AG08396 (cell line): ENCODE measurements around the gene MAP3K6.
"Not testable (repeated sequence)": the region's sequence is repeated elsewhere in the genome, so short reads cannot be mapped to it uniquely, and the experiment has no call there.

Experiments used
- DNase-seq: peaks from one replicate; pipeline ENCODE4 v3.0.0; 2012; ENCODE audit warnings: low spot score, mixed read lengths

MAP3K6 gene

DNA sequence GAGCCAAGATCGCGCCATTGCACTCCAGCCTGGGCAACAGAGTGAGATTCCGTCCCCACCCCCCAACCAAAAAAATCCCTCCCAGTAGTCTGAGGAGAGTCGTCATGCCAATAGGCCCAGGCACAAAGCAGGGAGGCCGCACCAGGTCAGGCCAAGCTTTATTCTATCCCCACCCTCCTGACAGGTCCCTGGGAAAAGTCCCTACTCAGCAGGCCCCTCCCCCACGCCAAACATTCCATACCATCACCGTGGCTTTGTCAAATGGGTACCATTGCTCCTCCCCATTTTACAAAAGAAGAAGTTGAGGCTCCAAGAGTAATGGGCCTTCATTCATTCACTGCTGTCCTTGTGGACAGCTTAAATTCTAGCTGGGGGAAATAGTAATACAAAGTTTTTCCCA is 31.0 kb upstream of the MAP3K6 start:
- no peak for DNase-seq

DNA sequence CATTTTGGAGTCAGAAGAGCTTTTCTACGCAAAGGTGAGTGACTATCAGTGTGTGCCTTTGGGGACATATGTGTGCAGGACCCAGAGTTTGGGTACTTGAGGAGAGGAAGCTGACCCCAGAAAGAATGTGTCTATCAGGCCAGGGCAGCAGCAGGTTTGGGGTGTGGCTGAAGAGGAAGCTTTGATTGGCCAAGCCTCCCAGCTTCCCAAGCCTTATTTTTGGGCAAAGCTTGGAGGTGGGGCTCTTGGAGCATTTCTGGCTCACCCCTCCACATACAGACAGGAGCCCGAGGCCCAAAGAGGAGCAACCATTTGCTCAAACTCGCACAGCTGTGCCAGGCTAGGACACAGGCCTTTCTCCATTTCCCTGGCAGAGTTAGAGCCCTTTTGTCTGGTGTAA is 30.3 kb upstream of the MAP3K6 start:
- DNase-seq: peak; percentile 6

DNA sequence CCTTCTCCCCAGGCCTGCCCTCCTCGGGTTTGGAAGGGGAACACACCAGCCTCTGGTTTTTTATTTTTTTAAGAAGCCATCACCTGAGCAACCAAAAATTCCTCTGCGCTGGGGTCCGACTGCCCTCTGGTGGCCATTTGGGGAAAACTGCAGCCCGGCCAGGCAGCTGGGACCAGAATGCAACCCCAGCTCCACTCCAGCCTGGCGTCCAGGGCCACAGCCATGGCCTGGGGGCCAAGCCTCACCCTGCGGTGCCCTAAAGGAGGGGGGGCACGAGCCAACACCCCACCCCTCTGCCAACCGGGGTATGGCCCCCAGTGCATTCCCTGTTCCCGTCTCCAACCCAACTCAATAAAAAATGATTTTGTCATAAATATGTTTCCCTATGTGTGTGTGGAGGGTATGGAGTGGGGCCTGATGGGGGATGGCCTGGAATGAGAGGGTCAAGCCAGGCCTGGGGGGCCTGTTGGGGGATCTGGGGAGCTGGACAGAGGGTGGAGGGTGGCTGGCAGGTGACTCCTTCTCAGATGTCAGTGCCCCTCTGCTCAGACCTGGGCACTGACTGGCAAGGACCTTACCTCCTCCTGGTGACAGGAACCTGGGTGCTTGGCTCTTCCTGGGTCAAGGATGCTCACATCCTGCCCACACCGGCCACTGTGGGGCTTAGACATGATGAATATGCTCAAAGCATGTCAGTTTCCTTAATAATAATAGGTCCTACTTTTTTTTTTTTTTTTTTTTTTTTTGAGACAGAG is 28.9 kb upstream of the MAP3K6 start:
- peak; percentile 86 for DNase-seq

DNA sequence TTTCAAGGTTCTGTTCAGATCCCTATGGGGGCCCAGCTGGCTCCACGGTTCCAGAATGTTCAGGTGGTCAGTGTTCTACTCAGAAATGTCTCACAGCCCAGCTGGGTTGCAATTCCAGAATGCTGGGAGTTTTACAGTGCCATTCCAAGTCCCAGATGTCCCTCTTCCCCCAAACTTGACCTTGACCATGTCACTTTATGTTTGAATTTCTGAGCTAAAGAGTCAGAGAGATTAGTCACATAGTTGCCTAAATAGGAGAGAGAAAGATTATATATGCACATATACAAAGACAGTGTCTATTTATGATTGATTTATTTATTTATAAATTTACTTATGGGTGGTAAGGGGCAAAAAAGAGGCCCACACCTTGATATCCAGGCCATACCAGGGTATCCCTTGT is 28.2 kb upstream of the MAP3K6 start:
- peak; percentile 27 for DNase-seq

DNA sequence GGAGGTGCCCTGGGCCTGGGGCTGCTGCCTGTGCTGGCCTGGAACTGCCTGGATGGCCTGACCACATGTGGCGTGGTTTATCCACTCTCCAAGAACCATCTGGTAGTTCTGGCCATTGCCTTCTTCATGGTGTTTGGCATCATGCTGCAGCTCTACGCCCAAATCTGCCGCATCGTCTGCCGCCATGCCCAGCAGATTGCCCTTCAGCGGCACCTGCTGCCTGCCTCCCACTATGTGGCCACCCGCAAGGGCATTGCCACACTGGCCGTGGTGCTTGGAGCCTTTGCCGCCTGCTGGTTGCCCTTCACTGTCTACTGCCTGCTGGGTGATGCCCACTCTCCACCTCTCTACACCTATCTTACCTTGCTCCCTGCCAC is 27.5 kb upstream of the MAP3K6 start:
- DNase-seq: no peak

DNA sequence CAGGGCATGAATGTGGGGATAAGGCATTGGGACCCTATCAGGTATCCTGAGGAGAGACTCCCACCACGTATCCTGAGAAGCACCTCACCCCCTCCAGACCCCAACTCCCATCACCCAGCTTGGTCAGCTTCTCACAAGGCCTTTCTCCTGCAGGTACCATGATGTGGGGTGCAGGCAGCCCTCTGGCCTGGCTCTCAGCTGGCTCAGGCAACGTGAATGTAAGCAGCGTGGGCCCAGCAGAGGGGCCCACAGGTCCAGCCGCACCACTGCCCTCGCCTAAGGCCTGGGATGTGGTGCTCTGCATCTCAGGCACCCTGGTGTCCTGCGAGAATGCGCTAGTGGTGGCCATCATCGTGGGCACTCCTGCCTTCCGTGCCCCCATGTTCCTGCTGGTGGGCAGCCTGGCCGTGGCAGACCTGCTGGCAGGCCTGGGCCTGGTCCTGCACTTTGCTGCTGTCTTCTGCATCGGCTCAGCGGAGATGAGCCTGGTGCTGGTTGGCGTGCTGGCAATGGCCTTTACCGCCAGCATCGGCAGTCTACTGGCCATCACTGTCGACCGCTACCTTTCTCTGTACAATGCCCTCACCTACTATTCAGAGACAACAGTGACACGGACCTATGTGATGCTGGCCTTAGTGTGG is 27.0 kb upstream of the MAP3K6 start:
- DNase-seq: peak; percentile 5

DNA sequence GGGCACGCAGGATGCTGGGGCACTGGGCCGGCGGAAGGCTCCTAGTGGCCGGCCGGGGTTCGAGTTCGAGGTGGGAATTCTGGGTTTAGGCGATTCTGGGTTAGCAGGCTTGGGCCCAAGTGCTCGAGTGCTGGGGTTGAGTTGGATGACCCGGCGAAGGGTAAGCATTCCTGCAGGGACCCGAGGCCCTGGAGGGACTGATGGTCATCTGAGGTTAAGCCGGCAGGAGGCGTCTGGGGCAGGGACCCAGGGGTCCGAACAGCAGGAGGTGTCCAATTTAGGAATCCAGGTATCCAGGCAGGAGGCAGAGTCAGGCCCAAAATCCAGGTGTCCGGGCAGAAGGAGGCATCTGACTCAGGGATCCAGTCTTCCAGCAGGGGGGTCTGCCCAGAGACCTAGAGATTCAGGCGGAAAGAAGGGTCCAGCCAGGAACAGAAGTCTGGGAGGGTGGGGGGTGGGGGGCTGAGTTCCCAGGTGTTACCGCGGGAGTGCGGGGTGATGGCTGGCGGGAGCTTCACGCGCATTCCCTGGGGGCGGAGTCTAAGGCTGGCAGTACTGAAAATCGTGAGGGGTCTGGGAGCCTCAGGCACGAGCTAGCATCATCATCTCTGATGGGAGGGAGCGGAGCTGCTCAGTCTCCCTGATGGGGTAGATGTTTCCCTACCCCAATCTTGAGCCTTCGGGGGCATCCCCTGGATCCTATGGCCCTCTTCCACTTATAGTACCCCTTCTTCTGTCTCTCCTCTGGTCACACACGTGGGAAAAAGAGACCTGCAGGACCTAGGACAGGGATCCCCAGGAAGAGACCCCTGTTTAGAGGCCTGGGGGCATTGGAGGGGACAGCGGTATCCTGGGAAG is 26.2 kb upstream of the MAP3K6 start:
- DNase-seq: no peak

DNA sequence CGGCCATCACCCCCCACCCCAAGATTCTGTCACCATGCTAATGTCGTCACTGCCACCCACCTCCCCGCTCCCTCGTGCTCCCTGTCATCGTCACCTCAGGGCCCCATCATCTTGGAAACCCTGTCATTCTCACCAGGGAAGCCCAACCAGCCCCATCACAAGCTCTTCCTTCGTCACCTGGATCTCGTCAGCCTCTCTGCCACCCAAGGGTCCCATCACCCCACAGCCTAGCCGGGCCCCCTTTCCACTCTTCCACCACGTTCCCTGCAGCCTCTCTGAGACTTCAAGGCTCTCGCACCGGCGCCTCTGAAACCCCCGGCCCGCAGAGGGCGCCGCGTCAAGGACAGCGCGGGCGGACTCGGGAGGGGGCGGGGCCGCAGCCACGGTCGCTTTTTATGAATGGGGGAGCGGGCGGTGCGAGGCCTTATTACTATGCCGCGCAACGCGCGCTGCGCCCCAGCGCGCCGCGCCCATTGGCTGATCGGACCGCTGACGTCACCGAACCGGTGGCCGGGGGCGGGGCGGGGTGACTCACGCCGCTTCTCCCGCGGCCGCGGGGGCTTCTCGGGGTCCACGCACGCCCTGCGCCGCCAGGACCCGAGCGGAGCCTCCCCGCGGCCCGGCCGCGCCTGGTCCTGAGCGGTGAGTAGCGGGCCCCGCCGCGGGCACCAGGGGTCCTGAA is 25.5 kb upstream of the MAP3K6 start, which contains the start of gene GPR3:
TSS of gene GPR3 (plus strand) at position 527 of the 682 bp plus-strand sequence. CDS start 1,177 bp downstream, outside the sequence.
- peak; percentile 98 for DNase-seq

DNA sequence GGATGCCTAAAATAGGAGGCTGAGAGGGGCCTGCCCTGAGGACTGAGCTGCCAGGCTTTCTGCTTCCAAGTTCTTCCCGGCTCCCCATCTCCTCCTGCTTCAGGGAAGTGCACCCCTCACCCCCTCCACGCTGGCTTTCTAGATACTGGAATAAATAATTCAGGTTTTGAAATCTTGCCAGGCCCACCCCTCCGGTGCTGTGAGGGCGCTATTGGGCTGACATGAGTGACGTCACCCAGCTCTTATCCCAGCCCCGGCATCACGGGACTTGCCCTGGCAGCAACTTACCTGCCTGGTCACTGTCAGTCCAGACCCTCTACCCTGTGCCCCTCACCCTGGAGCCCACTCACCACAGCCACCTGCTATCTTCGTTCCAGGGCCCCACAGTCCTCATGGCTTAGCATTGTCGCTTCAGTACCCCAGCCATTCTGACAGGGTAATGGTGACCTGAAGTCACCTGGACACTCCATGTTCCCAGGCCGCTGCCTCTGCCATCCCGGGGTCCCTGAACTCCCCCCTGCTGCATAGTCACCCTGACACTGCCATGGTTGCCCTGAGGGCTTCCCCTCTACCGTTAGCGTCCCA is 24.8 kb upstream of the MAP3K6 start:
- peak; percentile 72 for DNase-seq

DNA sequence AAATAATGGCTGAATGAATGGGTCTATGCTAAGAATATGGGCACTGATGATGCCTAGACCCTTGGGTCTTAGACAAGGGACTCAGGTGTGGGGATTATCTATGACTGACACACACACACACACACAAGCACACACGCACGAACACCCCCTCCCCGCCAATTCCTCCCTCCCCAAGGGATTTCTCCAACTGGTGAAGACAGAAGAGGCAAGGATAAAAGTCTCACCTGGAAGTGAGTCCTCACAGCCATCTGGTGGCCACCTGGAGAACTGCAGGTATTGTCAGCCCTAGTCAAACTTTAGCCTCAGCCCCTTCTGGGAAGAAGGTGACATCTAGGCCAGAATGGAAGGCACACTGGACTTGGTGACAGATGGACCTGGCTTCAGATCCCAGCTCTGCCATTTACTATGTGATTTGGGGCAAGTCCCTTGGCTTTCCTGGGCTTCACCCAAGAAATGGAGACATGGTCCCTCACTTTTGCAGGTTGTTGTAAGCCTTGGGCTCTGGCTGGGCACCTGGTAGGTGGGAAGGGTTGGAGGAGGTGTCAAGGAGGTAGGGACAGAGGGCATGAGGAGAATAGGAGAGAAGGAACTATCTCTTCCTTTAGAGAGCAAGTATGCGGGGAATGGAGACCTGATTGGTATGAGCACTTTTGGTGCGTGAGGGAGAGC is 21.7 kb upstream of the MAP3K6 start:
- no peak for DNase-seq

DNA sequence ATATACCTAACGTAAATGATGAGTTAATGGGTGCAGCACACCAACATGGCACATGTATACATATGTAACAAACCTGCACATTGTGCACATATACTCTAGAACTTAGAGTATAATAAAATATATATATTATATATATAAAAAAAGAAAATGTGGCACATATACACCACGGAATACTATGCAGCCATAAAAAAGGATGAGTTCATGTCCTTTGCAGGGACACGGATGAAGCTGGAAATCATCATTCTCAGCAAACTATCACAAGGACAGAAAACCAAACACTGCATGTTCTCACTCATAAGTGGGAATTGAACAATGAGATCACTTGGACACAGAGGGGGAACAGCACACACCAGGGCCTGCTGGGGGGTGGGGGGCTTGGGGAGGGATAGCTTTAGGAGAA is 18.0 kb upstream of the MAP3K6 start:
- DNase-seq: not testable (repeated sequence)

DNA sequence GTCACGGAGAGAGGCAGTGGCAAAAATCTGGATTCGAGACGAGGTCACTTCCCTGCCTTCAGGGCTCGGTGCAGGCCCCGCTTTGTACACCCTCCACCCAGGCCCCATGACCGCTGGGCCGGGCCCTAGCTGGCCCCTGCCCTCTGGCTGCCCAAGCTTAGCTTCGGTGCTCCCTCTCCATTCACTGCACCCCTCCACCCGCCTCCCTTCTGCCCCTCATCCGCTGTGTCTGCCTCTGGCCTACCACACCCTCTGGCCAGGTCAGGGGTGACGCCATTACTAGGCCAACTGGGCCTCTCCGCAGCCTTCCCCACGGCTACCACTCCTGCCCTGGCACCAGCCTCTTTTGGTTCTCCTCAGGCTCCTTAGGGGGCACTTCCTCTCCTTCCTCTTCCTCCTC is 16.9 kb upstream of the MAP3K6 start:
- DNase-seq: no peak

DNA sequence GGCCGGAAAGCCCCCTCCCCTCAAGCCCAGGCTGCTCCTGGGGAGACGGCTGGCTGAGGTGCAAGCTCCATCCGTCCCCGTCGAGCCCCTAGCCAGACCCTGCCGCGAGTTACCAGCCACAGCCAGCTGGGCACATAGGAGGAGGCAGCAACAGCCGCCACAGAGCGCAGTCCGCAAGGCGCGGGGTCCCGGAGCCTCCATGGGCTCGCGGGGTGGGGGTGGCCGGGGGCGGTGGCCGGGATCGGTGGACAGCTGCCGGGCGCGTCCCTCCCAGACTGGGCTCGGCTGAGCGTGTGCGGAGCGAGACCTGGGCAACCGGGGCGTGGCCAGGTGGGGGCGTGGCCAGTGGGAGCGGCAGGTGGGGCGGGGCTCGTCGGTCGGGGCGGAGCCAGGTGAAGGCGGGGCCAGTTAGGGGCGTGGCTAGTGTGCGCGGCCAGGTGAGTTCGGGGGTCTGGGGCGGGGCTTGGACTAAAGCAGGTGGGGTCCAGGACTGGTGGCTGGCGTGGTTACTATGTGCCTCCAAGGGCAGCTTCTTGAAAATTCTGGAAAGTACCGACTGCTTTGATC is 16.4 kb upstream of the MAP3K6 start, which contains the start of gene CD164L2:
TSS of gene CD164L2 (minus strand) at position 295 of the 567 bp plus-strand sequence. CDS start at position 201, 94 bp downstream.
- DNase-seq: no peak

DNA sequence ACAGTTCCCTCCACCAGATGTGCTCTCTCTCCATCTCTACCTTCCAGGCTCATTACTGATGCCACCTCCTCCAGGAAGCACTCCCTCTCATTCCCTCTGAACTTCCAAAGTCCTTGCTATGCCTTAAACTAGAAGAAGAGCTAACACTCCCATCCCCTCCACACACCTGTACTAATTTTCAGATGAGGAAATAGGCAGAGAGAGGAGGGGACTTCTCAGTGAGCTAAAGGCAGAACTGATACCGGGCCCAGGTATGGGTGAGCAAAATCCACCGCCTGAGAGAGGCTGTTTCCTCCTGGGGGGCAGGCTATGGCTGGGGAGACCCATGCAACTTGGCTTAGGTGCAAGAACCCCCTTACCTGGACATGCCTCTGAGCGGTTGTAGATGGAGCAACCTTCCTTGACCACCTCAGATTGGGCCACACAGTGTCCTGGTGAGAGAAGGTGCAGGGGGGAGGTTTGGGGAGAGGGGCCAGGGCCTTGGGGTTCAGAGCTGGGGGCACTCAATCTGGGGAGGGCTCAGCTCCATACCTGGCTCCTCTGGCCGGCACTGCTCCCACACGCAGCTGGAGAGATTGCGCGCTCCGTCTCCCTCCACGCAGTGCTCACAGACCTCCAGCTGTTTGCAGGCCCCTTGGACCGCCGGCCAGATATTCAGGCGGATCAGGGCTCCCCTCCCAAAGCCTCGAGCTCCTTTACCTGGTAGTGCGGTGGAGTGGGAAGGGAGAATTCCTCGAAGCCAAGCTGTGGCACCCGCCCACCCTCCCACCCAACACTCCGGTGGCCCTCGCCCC is 15.4 kb upstream of the MAP3K6 start:
- DNase-seq: no peak

DNA sequence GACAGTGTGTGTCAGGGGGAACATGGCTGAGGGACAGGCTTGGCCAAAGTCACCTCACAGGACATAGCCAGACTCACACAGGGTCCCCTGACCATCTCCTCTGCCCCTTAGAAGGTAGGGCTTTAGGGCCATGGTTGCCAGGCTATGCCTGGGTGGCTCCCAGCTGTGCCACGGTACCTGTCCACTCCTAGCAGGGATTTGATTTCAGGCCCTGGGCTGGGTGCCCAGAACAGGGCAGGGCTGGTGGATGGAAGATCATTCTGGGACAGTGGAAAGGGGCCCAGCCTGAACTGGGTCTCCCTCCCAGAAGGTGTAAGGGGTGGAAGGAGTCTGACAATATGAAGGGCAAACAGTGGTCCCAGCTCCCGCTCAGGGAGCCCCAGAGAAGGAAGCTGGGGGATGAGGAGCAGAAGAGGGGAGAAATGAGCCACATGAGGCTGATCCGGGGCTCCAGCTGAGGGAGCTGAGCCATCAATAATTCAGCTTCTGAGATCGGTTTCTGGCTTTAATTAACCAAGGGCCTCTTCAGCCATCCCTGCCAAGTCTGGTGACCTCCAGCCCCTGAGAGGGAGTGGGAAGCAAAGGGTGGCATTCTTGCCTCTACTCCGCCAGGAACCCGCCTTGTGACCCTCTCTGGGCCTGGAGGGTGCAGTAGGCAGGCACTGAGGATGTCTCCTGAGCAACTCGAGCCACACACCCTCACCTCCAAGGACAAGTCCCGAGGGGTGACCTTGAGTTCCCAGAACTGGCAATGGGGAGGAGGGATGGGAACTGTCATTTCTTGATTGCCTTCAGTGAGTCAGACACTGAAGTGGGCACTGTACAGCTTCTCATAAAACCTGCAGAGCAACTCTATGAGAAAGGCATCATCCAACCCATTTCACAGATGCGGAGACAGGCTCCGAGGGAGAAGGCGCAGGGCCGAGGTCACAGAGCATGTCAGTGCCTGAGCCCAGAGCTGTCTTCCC is 14.3 kb upstream of the MAP3K6 start:
- DNase-seq: no peak

DNA sequence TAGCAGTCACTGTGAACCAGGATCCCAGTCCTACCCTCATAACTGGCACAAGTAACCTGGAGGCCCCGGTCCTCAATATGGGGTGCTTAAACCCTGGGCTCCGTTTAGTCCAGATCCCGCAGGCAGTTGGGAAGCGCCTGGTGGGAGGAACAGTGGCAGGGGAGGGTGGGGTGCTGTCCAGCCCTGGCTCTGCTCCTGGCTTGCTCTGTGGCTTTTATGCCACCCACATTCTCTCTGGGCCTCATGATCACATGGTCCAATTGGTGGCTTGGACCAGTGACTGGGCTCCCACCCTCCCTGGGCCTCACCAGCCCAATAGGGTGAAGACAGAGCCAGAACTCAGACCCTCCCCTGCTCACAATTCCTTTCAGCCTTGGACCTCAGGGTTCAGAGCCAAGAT is 13.5 kb upstream of the MAP3K6 start:
- DNase-seq: no peak

DNA sequence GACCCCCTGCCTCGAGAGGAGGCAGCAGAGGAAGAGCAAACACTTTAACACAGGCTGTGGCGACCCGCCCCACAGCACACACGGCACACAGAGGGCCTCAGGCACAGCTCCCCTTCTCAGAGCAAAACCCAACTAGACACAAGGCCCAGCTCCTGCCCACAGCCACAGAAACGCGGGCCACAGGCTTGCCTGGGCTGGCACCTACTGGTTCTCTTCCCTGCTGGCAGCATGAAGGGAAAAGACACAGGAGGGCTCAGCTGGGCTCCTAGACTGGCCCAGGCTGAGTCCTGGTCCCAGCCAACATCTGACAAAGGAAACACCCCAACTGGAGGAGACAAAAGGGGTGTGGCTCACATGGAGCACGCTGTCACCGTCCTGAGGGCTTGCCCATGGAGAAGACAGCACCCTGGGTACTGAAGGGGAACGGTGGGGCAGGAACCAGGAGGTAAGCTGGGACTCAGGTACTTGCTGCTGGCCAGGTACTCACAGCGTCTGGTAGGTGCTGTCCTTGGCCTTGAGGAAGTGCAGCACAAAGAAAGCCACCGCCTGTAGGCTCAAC is 12.9 kb upstream of the MAP3K6 start:
- DNase-seq: no peak

DNA sequence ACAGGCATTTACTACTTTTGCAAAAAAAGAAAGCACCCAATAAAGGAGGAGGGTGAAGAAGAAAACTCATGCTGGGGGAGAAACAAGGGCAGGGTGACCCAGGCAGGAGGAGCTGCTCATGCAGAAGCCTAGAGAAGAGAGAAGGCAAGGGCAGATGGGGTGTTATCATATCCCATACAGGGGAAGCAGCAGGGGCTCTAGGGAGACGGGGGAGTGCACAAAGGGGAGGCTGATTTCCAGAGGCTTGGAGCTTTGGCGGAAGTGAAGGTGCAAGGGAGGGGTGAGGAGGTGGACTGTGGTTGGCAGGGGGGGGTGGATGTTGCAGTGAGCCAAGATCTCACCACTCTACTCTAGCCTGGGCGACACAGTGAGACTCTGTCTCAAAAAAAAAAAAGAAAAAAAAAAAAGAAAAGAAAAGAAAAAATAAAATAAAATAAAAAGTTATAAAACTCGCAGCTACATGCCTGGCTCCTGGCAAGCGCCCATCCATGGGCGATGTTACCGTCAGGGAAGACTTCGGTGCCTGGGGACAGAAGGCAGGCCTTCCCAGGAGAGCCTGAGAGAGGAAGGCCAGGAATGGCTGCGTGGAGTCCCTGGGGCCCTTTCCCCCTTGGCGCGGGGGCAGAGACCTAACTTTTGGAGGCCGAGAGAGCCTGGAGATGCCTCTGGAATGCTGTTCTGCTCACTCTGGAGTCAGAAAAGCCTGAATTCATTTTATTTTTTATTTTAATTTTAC is 11.2 kb upstream of the MAP3K6 start:
- no peak for DNase-seq
